ENCODE data around the gene SHF.
"Not testable (repeated sequence)": the region's sequence is repeated elsewhere in the genome, so short reads cannot be mapped to it uniquely, and the experiment has no call there.

Gene SHF

GRCh38 chr15:45187894-45188830, at the start of gene SHF:
Gene SHF, minus strand, starts transcription at chr15:45187966. Its CDS starts 15 bp downstream, at chr15:45187951.
- peak; percentile 59 to 62 for DNase-seq (ENCODE audit: low read depth in 2 of 2)

GRCh38 chr15:45236806-45237205, 49.0 kb upstream of the SHF start:
- DNase-seq (ENCODE audit: low read depth in 2 of 2) = not testable (repeated sequence)

- DNase-seq (ENCODE audit: low read depth in 2 of 2) = no peak
These were observed 46.9 kb upstream of the SHF start for GRCh38 chr15:45234562-45235235.

GRCh38 chr15:45231864-45232562, 44.2 kb upstream of the SHF start:
- no peak for DNase-seq (ENCODE audit: low read depth in 2 of 2)

- no peak for DNase-seq (ENCODE audit: low read depth in 2 of 2)
These were observed 43.4 kb upstream of the SHF start for GRCh38 chr15:45231132-45231531.

DNA sequence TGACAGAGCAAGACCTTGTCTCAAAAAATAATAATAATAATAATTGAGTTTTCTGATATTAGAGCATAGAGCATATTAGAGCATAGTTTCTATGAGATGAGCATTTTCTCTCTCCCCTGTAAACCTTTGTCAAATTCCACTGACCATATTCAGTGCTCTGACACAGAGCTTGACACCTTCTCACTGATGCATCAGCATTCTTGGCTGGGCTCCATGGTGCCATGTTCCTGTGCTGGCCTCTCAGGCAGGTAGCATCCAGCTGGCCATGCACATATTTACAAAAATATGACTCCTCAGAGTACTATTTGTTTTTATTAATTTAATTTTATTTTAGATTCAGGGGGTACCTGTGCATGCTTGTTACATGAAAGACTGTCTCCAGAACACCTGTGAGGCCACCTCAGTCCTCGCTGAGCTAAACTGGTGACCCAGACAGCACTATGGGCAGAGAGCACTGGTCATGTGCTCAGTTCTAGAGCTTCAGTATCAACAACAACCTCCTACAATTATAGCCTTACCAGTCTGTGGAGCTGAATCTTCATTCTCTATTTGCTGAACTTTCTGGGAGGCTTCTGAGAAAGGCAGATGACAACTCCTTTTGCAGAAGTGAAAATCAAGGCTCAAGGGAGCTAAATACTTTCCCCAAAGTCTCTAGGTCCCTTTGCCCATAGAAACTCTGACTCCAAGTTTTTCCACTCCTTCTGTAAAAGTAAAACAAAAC, 42.6 kb upstream of the SHF start:
- DNase-seq (ENCODE audit: low read depth in 2 of 2) = no peak

- no peak for DNase-seq (ENCODE audit: low read depth in 2 of 2)
These were observed 41.2 kb upstream of the SHF start for GRCh38 chr15:45228931-45229330.

DNA sequence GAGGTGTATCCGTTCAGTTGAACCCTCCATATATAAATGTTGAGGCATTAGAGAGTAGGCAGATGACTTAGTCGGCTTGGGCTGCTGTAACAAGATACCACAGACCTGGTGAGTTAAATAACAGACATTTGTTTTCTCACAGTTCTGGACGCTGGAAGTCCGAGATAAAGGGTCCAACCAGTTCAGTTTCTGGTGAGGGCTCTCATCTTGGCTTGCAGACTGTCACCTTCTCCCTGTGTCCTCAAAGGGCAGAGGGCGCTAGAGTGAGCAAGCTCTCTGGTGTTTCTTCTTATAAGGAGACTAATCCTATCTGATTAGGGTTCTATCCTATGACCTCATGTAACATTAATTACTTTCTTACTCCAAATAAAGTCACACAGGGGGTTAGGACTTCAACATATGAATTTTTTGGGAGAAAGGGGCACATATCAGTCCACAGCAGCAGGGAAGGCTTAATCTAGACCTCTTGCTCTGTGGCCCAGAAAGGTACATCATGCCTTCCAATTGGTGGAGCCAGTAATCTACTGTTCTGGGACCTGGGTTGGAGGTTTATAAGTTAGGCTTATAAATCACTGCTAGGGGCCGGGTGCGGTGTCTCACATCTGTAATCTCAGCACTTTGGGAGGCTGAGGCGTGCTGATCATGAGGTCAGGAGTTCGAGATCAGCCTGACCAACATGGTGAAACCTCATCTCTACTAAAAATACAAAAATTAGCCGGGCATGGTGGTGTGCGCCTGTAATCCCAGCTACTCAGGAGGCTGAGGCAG, 37.9 kb upstream of the SHF start:
- DNase-seq (ENCODE audit: low read depth in 2 of 2) = no peak

DNA sequence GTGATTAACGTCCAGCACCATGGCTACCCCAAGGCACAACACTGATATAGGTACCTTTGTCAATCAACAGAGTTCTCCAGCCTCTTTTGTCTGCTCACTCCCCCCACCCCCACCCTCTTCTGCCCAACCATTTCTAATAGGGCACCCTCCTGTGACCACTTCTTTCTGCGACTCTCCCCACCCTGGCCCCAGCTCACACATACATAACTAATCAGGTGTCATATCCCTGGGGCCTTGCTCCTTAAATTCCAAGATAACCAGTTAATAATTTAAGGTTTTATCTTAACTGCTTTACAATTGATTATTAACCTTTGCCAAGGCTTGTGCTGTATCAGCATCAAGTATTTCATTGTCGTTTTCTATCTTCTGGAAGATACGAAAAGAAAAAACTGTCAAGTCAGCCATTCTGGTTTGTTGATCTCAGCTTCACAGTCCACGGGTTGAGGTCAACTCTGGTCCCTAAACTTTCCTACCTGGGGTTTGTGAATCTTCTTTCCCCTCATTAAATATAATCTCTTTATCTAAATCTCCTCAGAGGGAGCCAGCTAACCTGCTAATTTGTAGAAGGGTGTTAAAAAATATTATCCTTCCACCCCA, 37.0 kb upstream of the SHF start:
- DNase-seq (ENCODE audit: low read depth in 2 of 2) = no peak

DNA sequence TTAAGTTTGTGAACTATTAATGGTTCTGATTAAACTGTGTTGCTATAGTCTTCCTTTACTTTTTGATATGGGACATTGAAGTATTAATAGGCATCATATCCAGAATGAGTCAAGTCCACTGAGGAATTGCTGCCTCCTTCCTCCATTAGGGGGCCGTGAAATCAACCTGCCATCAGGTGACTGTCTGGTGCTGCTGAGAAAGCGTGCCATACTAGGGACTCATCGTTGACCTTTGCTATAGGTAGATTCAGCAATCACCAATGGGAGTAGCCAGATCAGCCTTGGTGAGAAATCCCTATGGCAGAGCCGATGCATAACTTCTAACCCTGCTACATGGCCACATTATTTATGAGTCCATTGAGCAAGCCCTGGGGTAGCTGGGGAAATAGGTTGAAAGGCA, 34.2 kb upstream of the SHF start:
- DNase-seq (ENCODE audit: low read depth in 2 of 2) = no peak

DNA sequence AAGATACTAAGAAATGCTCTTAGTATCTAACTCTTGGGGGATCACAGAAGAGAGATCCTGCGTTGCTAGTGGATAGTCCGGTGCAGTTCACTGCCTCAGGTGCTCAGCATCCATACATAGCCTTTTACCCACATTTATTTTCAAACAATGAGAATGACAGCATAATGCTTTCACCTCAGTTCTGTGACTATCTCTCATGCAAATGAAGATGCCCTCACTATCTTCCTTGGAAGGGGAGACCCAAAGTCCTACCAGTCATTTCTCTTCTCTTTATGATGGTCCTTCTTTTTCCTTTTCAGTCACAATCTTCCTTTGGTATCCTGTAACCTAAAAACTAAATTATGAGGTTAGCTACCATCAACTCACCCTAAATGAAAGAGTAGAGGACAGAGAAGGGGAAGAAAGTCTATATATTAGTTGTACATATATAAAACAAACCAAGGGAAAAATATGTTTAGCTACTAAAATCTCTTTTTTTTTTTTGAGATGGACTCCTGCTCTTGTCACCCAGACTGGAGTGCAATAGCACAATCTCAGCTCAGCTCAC, 33.4 kb upstream of the SHF start:
- no peak for DNase-seq (ENCODE audit: low read depth in 2 of 2)

DNA sequence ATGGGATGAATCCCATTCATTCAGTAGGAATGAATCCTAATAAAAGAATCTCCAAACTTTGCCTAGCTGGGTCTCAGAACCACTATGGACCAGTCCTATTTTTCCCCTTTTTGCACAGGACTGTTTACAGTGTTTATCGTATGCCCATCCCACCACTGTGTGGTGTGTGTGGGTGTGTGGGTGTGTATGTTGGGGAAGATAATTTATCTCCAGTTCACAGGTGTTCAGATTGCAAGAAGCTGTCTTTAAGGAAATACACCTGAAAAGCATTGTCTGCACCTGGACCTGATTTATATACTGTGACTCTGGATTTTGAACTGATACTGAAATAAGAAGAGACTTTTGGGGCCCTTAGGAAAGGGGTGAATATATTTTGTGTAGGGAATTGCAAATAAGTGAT, 24.7 kb upstream of the SHF start:
- DNase-seq (ENCODE audit: low read depth in 2 of 2) = no peak

GRCh38 chr15:45205192-45205591, 17.4 kb upstream of the SHF start:
- peak in 1 of 2 donors; percentile 54 for DNase-seq (ENCODE audit: low read depth in 2 of 2)

DNA sequence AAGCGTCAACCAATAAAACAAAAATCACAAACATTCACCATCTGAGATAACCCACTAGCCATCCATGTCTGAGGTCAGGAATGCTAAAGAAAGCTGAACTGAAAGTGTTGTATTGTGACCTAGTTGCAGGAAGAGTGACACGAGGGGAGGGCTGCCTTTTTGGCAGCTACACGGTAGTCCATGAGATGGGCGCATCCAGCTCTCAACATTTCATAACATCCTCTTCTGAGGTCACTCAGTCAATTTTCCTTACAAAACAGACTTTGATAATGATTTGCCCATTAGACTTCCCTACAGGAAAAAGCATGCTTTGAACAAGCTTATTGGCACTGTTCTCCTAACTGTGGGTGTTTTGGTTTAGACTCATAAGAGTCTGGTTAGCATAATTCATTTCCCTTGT, 15.4 kb upstream of the SHF start:
- no peak for DNase-seq (ENCODE audit: low read depth in 2 of 2)

DNA sequence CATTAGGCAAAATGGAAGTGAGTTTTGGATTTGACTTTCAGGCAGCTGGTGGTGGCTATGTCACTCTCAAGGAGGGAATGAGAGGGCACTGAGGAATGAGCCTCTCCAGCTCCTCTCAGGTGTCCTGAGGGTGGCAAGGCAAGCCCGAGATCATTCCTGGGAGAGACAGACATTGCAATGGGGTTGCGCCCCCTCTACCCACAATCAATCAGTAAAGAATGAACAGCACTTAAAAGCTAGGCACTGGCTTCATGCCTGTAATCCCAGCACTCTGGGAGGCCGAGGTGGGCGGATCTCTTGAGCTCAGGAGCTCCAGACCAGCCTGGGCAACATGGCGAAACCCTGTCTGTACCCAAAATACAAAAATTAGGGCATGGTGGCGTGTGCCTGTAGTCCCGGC, 14.1 kb upstream of the SHF start:
- DNase-seq (ENCODE audit: low read depth in 2 of 2) = no peak

DNA sequence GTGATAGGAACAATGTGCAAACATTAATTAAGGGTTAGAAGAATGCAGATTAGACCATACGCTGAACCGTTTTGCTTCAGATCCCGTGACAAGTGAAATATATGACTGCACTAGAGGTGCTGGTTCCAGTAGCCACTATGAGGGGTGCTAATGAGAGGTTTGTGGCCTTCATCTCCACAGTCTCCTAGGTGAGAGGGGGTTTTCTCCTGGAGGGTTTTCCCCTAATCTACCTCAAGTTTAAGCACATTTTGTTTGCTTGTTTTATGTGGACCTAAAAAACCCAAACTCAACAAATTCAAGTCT, 13.7 kb upstream of the SHF start:
- DNase-seq (ENCODE audit: low read depth in 2 of 2) = no peak

DNA sequence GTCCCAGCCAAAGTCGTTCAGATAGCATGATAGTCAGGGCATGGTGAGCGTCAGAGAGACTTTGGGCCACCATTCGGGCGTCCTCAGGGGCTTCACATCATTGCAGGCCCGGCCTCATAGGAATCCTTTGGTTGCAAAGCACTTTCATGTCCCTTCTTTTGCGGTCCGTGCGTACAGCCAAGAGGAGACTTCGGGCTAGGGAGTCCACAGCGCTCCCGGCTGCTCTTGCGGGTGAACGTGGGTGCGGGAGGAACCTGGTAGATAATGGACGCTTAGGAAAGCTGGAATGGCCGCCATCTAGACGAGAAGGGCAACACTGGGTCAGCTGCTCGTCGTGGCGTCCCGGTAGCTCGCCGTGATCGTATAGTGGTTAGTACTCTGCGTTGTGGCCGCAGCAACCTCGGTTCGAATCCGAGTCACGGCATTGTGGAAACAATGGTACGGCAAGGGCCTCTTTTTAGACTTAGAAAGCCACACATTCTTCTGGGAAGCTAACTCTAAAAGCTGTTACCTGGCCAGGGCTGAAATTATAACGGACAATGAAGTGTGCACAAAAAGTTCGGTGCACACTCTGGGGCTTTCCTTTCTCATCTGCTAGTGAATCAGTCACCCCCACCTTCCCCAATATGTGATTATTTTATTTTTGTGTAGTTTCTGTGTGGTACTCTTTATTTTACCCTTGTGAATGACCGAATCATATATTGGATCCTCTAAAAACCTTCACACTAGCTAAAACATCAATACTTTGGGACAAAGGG, 13.2 kb upstream of the SHF start:
- DNase-seq (ENCODE audit: low read depth in 2 of 2) = peak; percentile 54 to 79

GRCh38 chr15:45200001-45200798, 12.4 kb upstream of the SHF start:
- DNase-seq (ENCODE audit: low read depth in 2 of 2) = peak; percentile 83 to 94
